WTC11 (cell line): ENCODE results near the gene CPT1C. TPM values are rescaled to one million over a fixed set of nuclear protein-coding genes. Genes with fewer than 3 reads are reported as not detected.

Source experiments
- ATAC-seq: fragments of 200-7000 bp; cut with Tn5 transposase; 2 replicates; pipeline ENCODE4 v1.10.0; 2021; ENCODE audit warnings: mild to moderate bottlenecking, moderate library complexity
- CTCF ChIA-PET: fragments of 300-600 bp; sonication (Branson Sonifier 250); formaldehyde crosslinking; loops from one replicate; lab custom pipeline; 2021; ENCODE audit warnings: antibody characterized with exemption; lab: Charles Lee
- POLR2A ChIA-PET: fragments of 350-600 bp; sonication (Branson Sonifier 250); formaldehyde crosslinking; loops from one replicate; lab custom pipeline; 2021; ENCODE audit warnings: antibody characterized with exemption; lab: Charles Lee
- DNase-seq: peaks from one replicate; pipeline ENCODE4 v3.0.0; 2021; ENCODE audit warnings: low spot score
- H3K27ac Mint-ChIP-seq: 2 replicates; pipeline ENCODE4 v1.8.0; 2021; ENCODE audit warnings: mixed read lengths
- H3K27me3 Mint-ChIP-seq: 2 replicates; pipeline ENCODE4 v1.8.0; 2021; ENCODE audit warnings: low read depth, mild to moderate bottlenecking, moderate library complexity, mixed read lengths
- H3K36me3 Mint-ChIP-seq: 2 replicates; pipeline ENCODE4 v1.8.0; 2021; ENCODE audit warnings: mixed read lengths
- H3K4me1 Mint-ChIP-seq: 2 replicates; pipeline ENCODE4 v1.8.0; 2022; ENCODE audit warnings: mixed read lengths
- H3K4me3 Mint-ChIP-seq: 2 replicates; pipeline ENCODE4 v1.8.0; 2021; ENCODE audit warnings: mild to moderate bottlenecking, moderate library complexity, mixed read lengths
- H3K9me3 Mint-ChIP-seq: 2 replicates; pipeline ENCODE4 v1.8.0; 2021; ENCODE audit warnings: mixed read lengths
- CREM ChIP-seq: sonication (generic); formaldehyde crosslinking; IDR thresholded peaks from 2 replicates; pipeline ENCODE4 v1.8.1; 2022; ENCODE audit warnings: mild to moderate bottlenecking, missing genetic modification reagents, moderate library complexity
- FOXK1 ChIP-seq: sonication (generic); formaldehyde crosslinking; IDR thresholded peaks from 2 replicates; pipeline ENCODE4 v1.8.0; 2022; ENCODE audit warnings: mild to moderate bottlenecking, moderate library complexity, missing genetic modification reagents
- GABPB1 ChIP-seq: sonication (generic); formaldehyde crosslinking; IDR thresholded peaks from 2 replicates; pipeline ENCODE4 v1.8.1; 2023; ENCODE audit warnings: mild to moderate bottlenecking, missing genetic modification reagents
- HMGA2 ChIP-seq: fragments of 250-450 bp; sonication (Bioruptor Pico); IDR thresholded peaks from 2 replicates; pipeline ENCODE4 v1.4.0; 2021; ENCODE audit warnings: mild to moderate bottlenecking, moderate library complexity
- JUN ChIP-seq: sonication (generic); formaldehyde crosslinking; IDR thresholded peaks from 2 replicates; pipeline ENCODE4 v1.8.0; 2023; ENCODE audit warnings: mild to moderate bottlenecking, missing genetic modification reagents
- MYBL2 ChIP-seq: sonication (generic); formaldehyde crosslinking; IDR thresholded peaks from 2 replicates; pipeline ENCODE4 v1.8.1; 2023; ENCODE audit warnings: mild to moderate bottlenecking, moderate library complexity, missing genetic modification reagents
- NR3C1 ChIP-seq: sonication (generic); formaldehyde crosslinking; conservative IDR thresholded peaks from 2 replicates; pipeline ENCODE4 v1.8.1; 2023; ENCODE audit warnings: low read depth, mild to moderate bottlenecking, missing genetic modification reagents
- OVOL2 ChIP-seq: fragments of 250-450 bp; sonication (Bioruptor Pico); IDR thresholded peaks from 2 replicates; pipeline ENCODE4 v1.9.0; 2021; ENCODE audit warnings: mild to moderate bottlenecking, borderline replicate concordance
- PRRX2 ChIP-seq: fragments of 250-450 bp; sonication (Bioruptor Pico); IDR thresholded peaks from 2 replicates; pipeline ENCODE4 v1.8.0; 2021; ENCODE audit warnings: mild to moderate bottlenecking
- SMAD3 ChIP-seq: sonication (generic); formaldehyde crosslinking; IDR thresholded peaks from 2 replicates; pipeline ENCODE4 v1.8.0; 2022; ENCODE audit warnings: missing genetic modification reagents, mild to moderate bottlenecking, borderline replicate concordance
- SMAD4 ChIP-seq: sonication (generic); formaldehyde crosslinking; IDR thresholded peaks from 2 replicates; pipeline ENCODE4 v1.8.0; 2022; ENCODE audit warnings: mild to moderate bottlenecking, missing genetic modification reagents
- TCF7 ChIP-seq: sonication (generic); formaldehyde crosslinking; IDR thresholded peaks from 2 replicates; pipeline ENCODE4 v1.8.0; 2022; ENCODE audit warnings: mild to moderate bottlenecking, low read depth, missing genetic modification reagents, moderate library complexity
- TEAD1 ChIP-seq: sonication (generic); formaldehyde crosslinking; IDR thresholded peaks from 2 replicates; pipeline ENCODE4 v1.8.0; 2022; ENCODE audit warnings: mild to moderate bottlenecking, missing genetic modification reagents
- TP53 ChIP-seq: sonication (generic); formaldehyde crosslinking; IDR thresholded peaks from 2 replicates; pipeline ENCODE4 v1.8.1; 2023; ENCODE audit warnings: mild to moderate bottlenecking, missing genetic modification reagents
- ZNF138 ChIP-seq: sonication (generic); formaldehyde crosslinking; conservative IDR thresholded peaks from 2 replicates; pipeline ENCODE4 v1.8.1; 2022; ENCODE audit warnings: mild to moderate bottlenecking, moderate library complexity, missing genetic modification reagents
- ZNF263 ChIP-seq: sonication (generic); formaldehyde crosslinking; IDR thresholded peaks from 2 replicates; pipeline ENCODE4 v1.8.1; 2022; ENCODE audit warnings: low read depth, mild to moderate bottlenecking, moderate library complexity, missing genetic modification reagents
- ZNF416 ChIP-seq: fragments of 250-450 bp; sonication (Bioruptor Pico); IDR thresholded peaks from 2 replicates; pipeline ENCODE4 v1.9.0; 2021; ENCODE audit warnings: mild to moderate bottlenecking, inconsistent platforms
- ZNF423 ChIP-seq: fragments of 250-450 bp; sonication (Bioruptor Pico); IDR thresholded peaks from 2 replicates; pipeline ENCODE4 v2.1.2; 2022; ENCODE audit warnings: mild to moderate bottlenecking, moderate library complexity
- total RNA-seq: library from RNA; stranded (reverse); gene quantifications from 3 replicates; pipeline ENCODE4 v1.2.3, GENCODE V29; 2021
- TF ChIP-seq, protein P1 (sequence below): sonication (generic); formaldehyde crosslinking; IDR thresholded peaks from 2 replicates; pipeline ENCODE4 v1.8.1; 2023; ENCODE audit warnings: mild to moderate bottlenecking, missing genetic modification reagents, borderline replicate concordance
- TF ChIP-seq, protein P2 (sequence below): fragments of 250-450 bp; sonication (Bioruptor Pico); IDR thresholded peaks from 2 replicates; pipeline ENCODE4 v1.9.0; 2021; ENCODE audit warnings: mild to moderate bottlenecking
- TF ChIP-seq, protein P3 (sequence below): sonication (generic); formaldehyde crosslinking; IDR thresholded peaks from 2 replicates; pipeline ENCODE4 v1.8.1; 2022; ENCODE audit warnings: mild to moderate bottlenecking, moderate library complexity, missing genetic modification reagents
- TF ChIP-seq, protein P4 (sequence below): sonication (generic); formaldehyde crosslinking; IDR thresholded peaks from 2 replicates; pipeline ENCODE4 v1.8.1; 2022; ENCODE audit warnings: low read depth, mild to moderate bottlenecking, moderate library complexity, missing genetic modification reagents, borderline replicate concordance

The CPT1C gene
- total RNA-seq, 1 experiment from 2014 or later = 74.6 TPM

DNA sequence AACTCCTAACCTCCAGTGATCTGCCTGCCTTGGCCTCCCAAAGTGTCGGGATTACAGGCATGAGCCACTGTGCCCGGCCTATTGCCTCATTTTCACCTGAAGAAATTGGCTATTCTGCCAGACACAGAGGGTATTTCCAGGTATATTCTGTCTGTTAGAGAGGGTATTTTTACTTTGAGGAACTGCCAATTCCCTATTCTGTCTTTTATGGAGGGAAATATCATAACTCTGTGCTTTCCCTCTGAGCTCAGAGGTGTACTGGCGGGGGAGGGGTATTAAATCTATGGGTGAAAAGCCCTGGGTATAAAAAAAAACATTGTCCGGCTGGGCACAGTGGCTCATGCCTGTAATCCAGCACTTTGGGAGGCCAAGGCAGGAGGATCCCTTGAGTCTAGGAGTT lies 47.4 kb downstream of the CPT1C start:
- no peaks in the 10 kb centered on the region; the same call in 1 of the 2 replicates for H3K27me3 Mint-ChIP-seq
- H3K36me3 Mint-ChIP-seq = no peaks in the 10 kb centered on the region
- ChIA-PET CTCF (interaction anchor here (1.3 kb wide), 1 partner anchor 20 kb away, joined by 4 read pairs; no protein-coding TSS in a partner anchor), POLR2A (no interaction called here)
- H3K4me3 Mint-ChIP-seq = no peak overlapping the region
- ATAC-seq (no peak), DNase-seq (no peak)
- TF ChIP-seq ZNF416 (CRISPR knock-in tag) (no peak), OVOL2 (CRISPR knock-in tag) (no peak), ZNF138 (CRISPR knock-in tag) (no peak), ZNF423 (CRISPR knock-in tag) (no peak), NR3C1 (no peak)
- TF ChIP-seq, protein P1, sequence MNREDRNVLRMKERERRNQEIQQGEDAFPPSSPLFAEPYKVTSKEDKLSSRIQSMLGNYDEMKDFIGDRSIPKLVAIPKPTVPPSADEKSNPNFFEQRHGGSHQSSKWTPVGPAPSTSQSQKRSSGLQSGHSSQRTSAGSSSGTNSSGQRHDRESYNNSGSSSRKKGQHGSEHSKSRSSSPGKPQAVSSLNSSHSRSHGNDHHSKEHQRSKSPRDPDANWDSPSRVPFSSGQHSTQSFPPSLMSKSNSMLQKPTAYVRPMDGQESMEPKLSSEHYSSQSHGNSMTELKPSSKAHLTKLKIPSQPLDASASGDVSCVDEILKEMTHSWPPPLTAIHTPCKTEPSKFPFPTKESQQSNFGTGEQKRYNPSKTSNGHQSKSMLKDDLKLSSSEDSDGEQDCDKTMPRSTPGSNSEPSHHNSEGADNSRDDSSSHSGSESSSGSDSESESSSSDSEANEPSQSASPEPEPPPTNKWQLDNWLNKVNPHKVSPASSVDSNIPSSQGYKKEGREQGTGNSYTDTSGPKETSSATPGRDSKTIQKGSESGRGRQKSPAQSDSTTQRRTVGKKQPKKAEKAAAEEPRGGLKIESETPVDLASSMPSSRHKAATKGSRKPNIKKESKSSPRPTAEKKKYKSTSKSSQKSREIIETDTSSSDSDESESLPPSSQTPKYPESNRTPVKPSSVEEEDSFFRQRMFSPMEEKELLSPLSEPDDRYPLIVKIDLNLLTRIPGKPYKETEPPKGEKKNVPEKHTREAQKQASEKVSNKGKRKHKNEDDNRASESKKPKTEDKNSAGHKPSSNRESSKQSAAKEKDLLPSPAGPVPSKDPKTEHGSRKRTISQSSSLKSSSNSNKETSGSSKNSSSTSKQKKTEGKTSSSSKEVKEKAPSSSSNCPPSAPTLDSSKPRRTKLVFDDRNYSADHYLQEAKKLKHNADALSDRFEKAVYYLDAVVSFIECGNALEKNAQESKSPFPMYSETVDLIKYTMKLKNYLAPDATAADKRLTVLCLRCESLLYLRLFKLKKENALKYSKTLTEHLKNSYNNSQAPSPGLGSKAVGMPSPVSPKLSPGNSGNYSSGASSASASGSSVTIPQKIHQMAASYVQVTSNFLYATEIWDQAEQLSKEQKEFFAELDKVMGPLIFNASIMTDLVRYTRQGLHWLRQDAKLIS (CRISPR knock-in tag) = no peak
- no peaks in the 10 kb centered on the region for H3K4me1 Mint-ChIP-seq
- H3K27ac Mint-ChIP-seq = no peak overlapping the region
- no peaks in the 10 kb centered on the region for H3K9me3 Mint-ChIP-seq

DNA sequence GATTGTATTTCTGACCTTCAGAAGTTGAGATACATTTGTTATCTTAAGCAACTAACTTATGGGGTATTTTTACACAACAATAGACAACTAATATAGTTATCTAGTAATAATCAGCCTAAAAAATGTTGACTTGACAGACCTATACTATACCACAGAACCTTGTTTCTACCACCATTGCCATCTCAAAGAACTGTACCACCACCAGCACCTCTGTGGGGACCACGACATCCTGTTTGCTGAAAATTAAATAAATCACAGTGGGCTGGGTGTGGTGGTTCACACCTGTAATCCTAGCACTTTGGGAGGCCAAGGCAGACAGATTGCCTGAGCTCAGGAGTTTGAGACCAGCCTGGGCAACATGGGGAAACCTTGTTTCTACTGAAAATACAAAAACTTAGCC lies 48.2 kb downstream of the CPT1C start:
- ATAC-seq (no peak), DNase-seq (no peak)
- CTCF ChIA-PET = interaction anchor here (1.3 kb wide), 1 partner anchor 21 kb away, joined by 4 read pairs; no protein-coding TSS in a partner anchor
- POLR2A ChIA-PET = no interaction called here
- H3K36me3 Mint-ChIP-seq = no peaks in the 10 kb centered on the region
- TF ChIP-seq HMGA2 (no peak), ZNF263 (no peak), TEAD1 (CRISPR knock-in tag) (no peak), JUN (CRISPR knock-in tag) (no peak), SMAD3 (CRISPR knock-in tag) (no peak), CREM (no peak), TCF7 (CRISPR knock-in tag) (no peak), GABPB1 (CRISPR knock-in tag) (no peak), PRRX2 (no peak), MYBL2 (CRISPR knock-in tag) (no peak), SMAD4 (CRISPR knock-in tag) (no peak), TP53 (no peak), FOXK1 (CRISPR knock-in tag) (no peak)
- TF ChIP-seq, protein P2, sequence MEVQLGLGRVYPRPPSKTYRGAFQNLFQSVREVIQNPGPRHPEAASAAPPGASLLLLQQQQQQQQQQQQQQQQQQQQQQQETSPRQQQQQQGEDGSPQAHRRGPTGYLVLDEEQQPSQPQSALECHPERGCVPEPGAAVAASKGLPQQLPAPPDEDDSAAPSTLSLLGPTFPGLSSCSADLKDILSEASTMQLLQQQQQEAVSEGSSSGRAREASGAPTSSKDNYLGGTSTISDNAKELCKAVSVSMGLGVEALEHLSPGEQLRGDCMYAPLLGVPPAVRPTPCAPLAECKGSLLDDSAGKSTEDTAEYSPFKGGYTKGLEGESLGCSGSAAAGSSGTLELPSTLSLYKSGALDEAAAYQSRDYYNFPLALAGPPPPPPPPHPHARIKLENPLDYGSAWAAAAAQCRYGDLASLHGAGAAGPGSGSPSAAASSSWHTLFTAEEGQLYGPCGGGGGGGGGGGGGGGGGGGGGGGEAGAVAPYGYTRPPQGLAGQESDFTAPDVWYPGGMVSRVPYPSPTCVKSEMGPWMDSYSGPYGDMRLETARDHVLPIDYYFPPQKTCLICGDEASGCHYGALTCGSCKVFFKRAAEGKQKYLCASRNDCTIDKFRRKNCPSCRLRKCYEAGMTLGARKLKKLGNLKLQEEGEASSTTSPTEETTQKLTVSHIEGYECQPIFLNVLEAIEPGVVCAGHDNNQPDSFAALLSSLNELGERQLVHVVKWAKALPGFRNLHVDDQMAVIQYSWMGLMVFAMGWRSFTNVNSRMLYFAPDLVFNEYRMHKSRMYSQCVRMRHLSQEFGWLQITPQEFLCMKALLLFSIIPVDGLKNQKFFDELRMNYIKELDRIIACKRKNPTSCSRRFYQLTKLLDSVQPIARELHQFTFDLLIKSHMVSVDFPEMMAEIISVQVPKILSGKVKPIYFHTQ = no peak
- TF ChIP-seq, protein P3, sequence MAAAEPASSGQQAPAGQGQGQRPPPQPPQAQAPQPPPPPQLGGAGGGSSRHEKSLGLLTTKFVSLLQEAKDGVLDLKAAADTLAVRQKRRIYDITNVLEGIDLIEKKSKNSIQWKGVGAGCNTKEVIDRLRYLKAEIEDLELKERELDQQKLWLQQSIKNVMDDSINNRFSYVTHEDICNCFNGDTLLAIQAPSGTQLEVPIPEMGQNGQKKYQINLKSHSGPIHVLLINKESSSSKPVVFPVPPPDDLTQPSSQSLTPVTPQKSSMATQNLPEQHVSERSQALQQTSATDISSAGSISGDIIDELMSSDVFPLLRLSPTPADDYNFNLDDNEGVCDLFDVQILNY = no peak
- TF ChIP-seq, protein P4, sequence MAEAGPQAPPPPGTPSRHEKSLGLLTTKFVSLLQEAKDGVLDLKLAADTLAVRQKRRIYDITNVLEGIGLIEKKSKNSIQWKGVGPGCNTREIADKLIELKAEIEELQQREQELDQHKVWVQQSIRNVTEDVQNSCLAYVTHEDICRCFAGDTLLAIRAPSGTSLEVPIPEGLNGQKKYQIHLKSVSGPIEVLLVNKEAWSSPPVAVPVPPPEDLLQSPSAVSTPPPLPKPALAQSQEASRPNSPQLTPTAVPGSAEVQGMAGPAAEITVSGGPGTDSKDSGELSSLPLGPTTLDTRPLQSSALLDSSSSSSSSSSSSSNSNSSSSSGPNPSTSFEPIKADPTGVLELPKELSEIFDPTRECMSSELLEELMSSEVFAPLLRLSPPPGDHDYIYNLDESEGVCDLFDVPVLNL (CRISPR knock-in tag) = no peak
- no peaks in the 10 kb centered on the region; the same call in none of the 2 replicates for H3K27me3 Mint-ChIP-seq
- no peak overlapping the region for H3K27ac Mint-ChIP-seq
- no peaks in the 10 kb centered on the region for H3K9me3 Mint-ChIP-seq
- H3K4me3 Mint-ChIP-seq = no peak overlapping the region
- H3K4me1 Mint-ChIP-seq = no peaks in the 10 kb centered on the region
